Measurements from ENCODE around the gene RAPSN. TPM values are rescaled to one million over a fixed set of nuclear protein-coding genes. Genes with fewer than 3 reads are reported as not detected.
A peak's percentile ranks its signal among the peaks of the same experiment; 100 is the strongest.

The RAPSN gene
- polyA plus RNA-seq, 3 donors, result 1.2 TPM; not detected in 2

- no peaks in the 10 kb centered on the region for H4K20me1 ChIP-seq (ENCODE audit: insufficient read depth, low read length)
- H3K79me2 ChIP-seq (ENCODE audit: insufficient read depth, low read length), result peaks cover 78% of the 10 kb centered on the region
- TF ChIP-seq CTCF (IDR thresholded peaks at IDR 0.05), result no peak
- H3K9me3 ChIP-seq (replicated peaks in 1 of 2; ENCODE audit: control insufficient read depth in 1 of 2, insufficient read depth in 1 of 2, low read length in 2 of 2), result no peaks in the 10 kb centered on the region
- H3K9ac ChIP-seq (ENCODE audit: insufficient read depth, low read length, poor library complexity, severe bottlenecking), result peak overlapping the region; percentile 99
- Mint-ChIP-seq H3K9me3 (peaks cover 0 to 2% (median 0%) of the 10 kb centered on the region in 7 donors), H3K27ac (peak overlapping the region; percentile 99 to 100 (median 100)), H3K27me3 (ENCODE audit: low read depth in 3 of 3) (no peaks in the 10 kb centered on the region), H3K36me3 (peaks cover 18 to 52% of the 10 kb centered on the region in 2 donors), H3K4me1 (peaks cover 74% of the 10 kb centered on the region), H3K4me3 (peak overlapping the region; percentile 80 to 90)
- no peaks in the 10 kb centered on the region for H3K27me3 ChIP-seq (ENCODE audit: control insufficient read depth in 2 of 2, insufficient read depth in 2 of 2, low read length in 2 of 2)
- peak overlapping the region; percentile 79 for H3K4me2 ChIP-seq (replicated peaks; ENCODE audit: extremely low read depth, low read length, poor library complexity, severe bottlenecking)
- peak; percentile 80 to 86 (median 83) for DNase-seq
- H3K4me3 ChIP-seq (replicated peaks in 1 of 3; ENCODE audit: low read depth in 2 of 3, low read length in 3 of 3), result peak overlapping the region; percentile 5 to 65 (median 51)
- H3K27ac ChIP-seq (ENCODE audit: low read depth in 1 of 2, low read length in 2 of 2), result peak overlapping the region; percentile 98 to 100
- intact Hi-C loops (cut with micrococcal nuclease), result loop anchor here in 1 of 2 donors (1.0 kb wide), 1 partner anchor 18 kb away; no protein-coding TSS in a partner anchor
- 2% methylated on average over 17 of the region's 20 CpGs for WGBS (ENCODE audit: insufficient coverage)
- H3K36me3 ChIP-seq (replicated peaks in 1 of 2; ENCODE audit: control insufficient read depth in 1 of 2, insufficient read depth in 2 of 2, low read length in 2 of 2), result peaks cover 0 to 7% of the 10 kb centered on the region in 2 donors
- no peak overlapping the region for H2AFZ ChIP-seq (ENCODE audit: insufficient read depth, low read depth, low read length, poor library complexity, severe bottlenecking)
- H3K4me1 ChIP-seq (ENCODE audit: control insufficient read depth in 1 of 2, insufficient read depth in 2 of 2, low read length in 2 of 2), result peaks cover 81 to 82% of the 10 kb centered on the region in 2 donors
Measured at GRCh38 chr11:47393163-47394049, 55.5 kb downstream of the RAPSN start.

GRCh38 chr11:47392546-47393162 lies 56.3 kb downstream of the RAPSN start:
- 25% methylated on average over 14 of the region's 14 CpGs for WGBS (ENCODE audit: insufficient coverage)

More at GRCh38 chr11:47392546-47393162, 56.3 kb downstream of the RAPSN start:
- H3K4me2 ChIP-seq (replicated peaks; ENCODE audit: extremely low read depth, low read length, poor library complexity, severe bottlenecking), result peak overlapping the region; percentile 79
- peak overlapping the region; percentile 98 to 100 for H3K27ac ChIP-seq (ENCODE audit: low read depth in 1 of 2, low read length in 2 of 2)
- TF ChIP-seq CTCF (IDR thresholded peaks at IDR 0.05), result no peak
- Mint-ChIP-seq H3K4me1 (peaks cover 76% of the 10 kb centered on the region), H3K27me3 (ENCODE audit: low read depth in 3 of 3) (peaks cover 0 to 3% (median 0%) of the 10 kb centered on the region in 3 donors), H3K36me3 (peaks cover 20 to 55% of the 10 kb centered on the region in 2 donors), H3K9me3 (peaks cover 0 to 2% (median 0%) of the 10 kb centered on the region in 7 donors), H3K4me3 (peak overlapping the region; percentile 80 to 90), H3K27ac (peak overlapping the region; percentile 99 to 100 (median 100))
- peaks cover 0 to 8% of the 10 kb centered on the region in 2 donors for H3K36me3 ChIP-seq (replicated peaks in 1 of 2; ENCODE audit: control insufficient read depth in 1 of 2, insufficient read depth in 2 of 2, low read length in 2 of 2)
- H3K27me3 ChIP-seq (ENCODE audit: control insufficient read depth in 2 of 2, insufficient read depth in 2 of 2, low read length in 2 of 2), result no peaks in the 10 kb centered on the region
- H3K79me2 ChIP-seq (ENCODE audit: insufficient read depth, low read length), result peaks cover 79% of the 10 kb centered on the region
- intact Hi-C loops (cut with micrococcal nuclease), result loop anchor here in 1 of 2 donors (1.0 kb wide), 1 partner anchor 17 kb away; no protein-coding TSS in a partner anchor
- peak overlapping the region in 1 of 3 experiments; percentile 65 for H3K4me3 ChIP-seq (replicated peaks in 1 of 3; ENCODE audit: low read depth in 2 of 3, low read length in 3 of 3)
- H3K9me3 ChIP-seq (replicated peaks in 1 of 2; ENCODE audit: control insufficient read depth in 1 of 2, insufficient read depth in 1 of 2, low read length in 2 of 2), result no peaks in the 10 kb centered on the region
- H3K9ac ChIP-seq (ENCODE audit: insufficient read depth, low read length, poor library complexity, severe bottlenecking), result peak overlapping the region; percentile 99
- no peaks in the 10 kb centered on the region for H4K20me1 ChIP-seq (ENCODE audit: insufficient read depth, low read length)
- peak in 1 of 3 donors; percentile 64 for DNase-seq
- peaks cover 86 to 88% of the 10 kb centered on the region in 2 donors for H3K4me1 ChIP-seq (ENCODE audit: control insufficient read depth in 1 of 2, insufficient read depth in 2 of 2, low read length in 2 of 2)
- H2AFZ ChIP-seq (ENCODE audit: insufficient read depth, low read depth, low read length, poor library complexity, severe bottlenecking), result no peak overlapping the region
